Spinal cord (tissue), 10 donors: Measurements from ENCODE around the gene QSOX2. TPM values are rescaled to one million over a fixed set of nuclear protein-coding genes. Genes with fewer than 3 reads are reported as not detected.

Experiments used
- DNase-seq, 6 donors: peaks; one replicate each; pipeline versions ENCODE4 v3.0.0 to v3.0.0-alpha.2; 2013 to 2015; ENCODE audit warnings: low spot score in 6 of 6, low read depth in 4 of 6
- H3K27ac ChIP-seq: one replicate; pipeline ENCODE4 v1.5.1; 2013; ENCODE audit warnings: low read depth, low read length, control low read depth
- H3K27me3 ChIP-seq: one replicate; pipeline ENCODE4 v1.6.1; 2013; ENCODE audit warnings: low read length; ENCODE audit not compliant: control insufficient read depth, insufficient read depth
- H3K36me3 ChIP-seq: one replicate; pipeline ENCODE4 v1.6.1; 2013; ENCODE audit warnings: low read length; ENCODE audit not compliant: control insufficient read depth, insufficient read depth
- H3K4me1 ChIP-seq: one replicate; pipeline ENCODE4 v1.6.1; 2013; ENCODE audit warnings: low read length; ENCODE audit not compliant: control insufficient read depth, insufficient read depth
- H3K4me3 ChIP-seq: one replicate; pipeline ENCODE4 v1.5.1; 2013; ENCODE audit warnings: low read depth, low read length, control low read depth
- H3K9me3 ChIP-seq: one replicate; pipeline ENCODE4 v1.6.1; 2013; ENCODE audit warnings: low read length; ENCODE audit not compliant: control insufficient read depth, insufficient read depth
- WGBS: methylation state at CpG from one replicate; pipeline ENCODE4 v1.1.5; 2013; ENCODE audit warnings: missing lambda C conversion rate; ENCODE audit not compliant: insufficient coverage; 5-methylcytosine and 5-hydroxymethylcytosine counted together
- polyA plus RNA-seq, 2 donors: library from polyadenylated mRNA; unstranded; fragments of 120-200 nt; gene quantifications; one replicate each; pipeline ENCODE4 v1.2.1, GENCODE V29; 2013; ENCODE audit not compliant: insufficient read length in 2 of 2
- total RNA-seq, 2 donors: library from RNA; depleted of rRNA in 1 of 2; stranded (reverse); fragments of 120-200 nt in 1 of 2; fragments of >200 nt in 1 of 2; gene quantifications; one replicate each; pipeline versions ENCODE4 v1.2.3 to v1.2.4, GENCODE V29; 2013 to 2014
- donor health status: healthy.

The QSOX2 gene
- total and polyA plus RNA-seq, 4 donors: 7.2 to 17.0 (median 13.6) TPM

GRCh38 chr9:136187197-136187596, 58.4 kb downstream of the QSOX2 start:
- WGBS: 92% methylated on average over 18 of the region's 18 CpGs

GRCh38 chr9:136186386-136186785, 59.2 kb downstream of the QSOX2 start:
- peaks cover 27% of the 10 kb centered on the region for H3K27me3 ChIP-seq
- H3K27ac ChIP-seq: no peak overlapping the region
- no peaks in the 10 kb centered on the region for H3K4me1 ChIP-seq
- WGBS: 78% methylated on average over 14 of the region's 14 CpGs
- no peaks in the 10 kb centered on the region for H3K9me3 ChIP-seq
- DNase-seq: no peak
- H3K36me3 ChIP-seq: no peaks in the 10 kb centered on the region
- H3K4me3 ChIP-seq: no peak overlapping the region

More at GRCh38 chr9:136187197-136187596, 58.4 kb downstream of the QSOX2 start:
- Histone ChIP-seq H3K27ac (no peak overlapping the region), H3K4me1 (no peaks in the 10 kb centered on the region), H3K9me3 (no peaks in the 10 kb centered on the region), H3K27me3 (peaks cover 35% of the 10 kb centered on the region), H3K4me3 (no peak overlapping the region), H3K36me3 (no peaks in the 10 kb centered on the region)
- no peak for DNase-seq

- H3K4me3 ChIP-seq: no peak overlapping the region
- H3K36me3 ChIP-seq: no peaks in the 10 kb centered on the region
- H3K9me3 ChIP-seq: no peaks in the 10 kb centered on the region
- no peaks in the 10 kb centered on the region for H3K4me1 ChIP-seq
- no peak overlapping the region for H3K27ac ChIP-seq
- 59% methylated on average over 29 of the region's 32 CpGs for WGBS
- H3K27me3 ChIP-seq: peaks cover 21% of the 10 kb centered on the region
- DNase-seq: no peak
Measured at GRCh38 chr9:136185596-136186366, 59.8 kb downstream of the QSOX2 start.

- Histone ChIP-seq H3K27ac (no peak overlapping the region), H3K4me3 (no peak overlapping the region), H3K4me1 (no peaks in the 10 kb centered on the region), H3K36me3 (no peaks in the 10 kb centered on the region), H3K27me3 (peaks cover 14% of the 10 kb centered on the region), H3K9me3 (no peaks in the 10 kb centered on the region)
- DNase-seq: no peak
- 57% methylated on average over 15 of the region's 19 CpGs for WGBS
Measured at GRCh38 chr9:136185066-136185465, 60.5 kb downstream of the QSOX2 start.

- Histone ChIP-seq H3K27ac (no peak overlapping the region), H3K4me1 (peaks cover 9% of the 10 kb centered on the region), H3K4me3 (no peak overlapping the region), H3K27me3 (peaks cover 3% of the 10 kb centered on the region), H3K9me3 (no peaks in the 10 kb centered on the region), H3K36me3 (no peaks in the 10 kb centered on the region)
- DNase-seq: no peak
- 82% methylated on average over 17 of the region's 18 CpGs for WGBS
Measured at GRCh38 chr9:136182850-136183422, 62.7 kb downstream of the QSOX2 start.

- no peaks in the 10 kb centered on the region for H3K9me3 ChIP-seq
- 100% methylated on average over 3 of the region's 14 CpGs for WGBS
Measured at GRCh38 chr9:136182420-136182787, 63.2 kb downstream of the QSOX2 start.

GRCh38 chr9:136181784-136182419, 63.7 kb downstream of the QSOX2 start:
- no peak overlapping the region for H3K4me3 ChIP-seq
- no peaks in the 10 kb centered on the region for H3K36me3 ChIP-seq
- no peaks in the 10 kb centered on the region for H3K27me3 ChIP-seq
- DNase-seq: no peak
- 81% methylated on average over 7 of the region's 8 CpGs for WGBS
- H3K9me3 ChIP-seq: no peaks in the 10 kb centered on the region
- H3K4me1 ChIP-seq: peaks cover 18% of the 10 kb centered on the region
- no peak overlapping the region for H3K27ac ChIP-seq

More at GRCh38 chr9:136182420-136182787, 63.2 kb downstream of the QSOX2 start:
- Histone ChIP-seq H3K27me3 (peaks cover 3% of the 10 kb centered on the region), H3K4me3 (no peak overlapping the region), H3K4me1 (peaks cover 13% of the 10 kb centered on the region), H3K36me3 (no peaks in the 10 kb centered on the region), H3K27ac (no peak overlapping the region)
- no peak for DNase-seq

GRCh38 chr9:136180586-136180985, 65.0 kb downstream of the QSOX2 start:
- Histone ChIP-seq H3K4me1 (peaks cover 30% of the 10 kb centered on the region), H3K9me3 (no peaks in the 10 kb centered on the region), H3K36me3 (no peaks in the 10 kb centered on the region), H3K4me3 (no peak overlapping the region), H3K27ac (no peak overlapping the region), H3K27me3 (no peaks in the 10 kb centered on the region)
- no peak for DNase-seq
- 82% methylated on average over 8 of the region's 11 CpGs for WGBS

- no peaks in the 10 kb centered on the region for H3K36me3 ChIP-seq
- H3K4me3 ChIP-seq: no peak overlapping the region
- no peaks in the 10 kb centered on the region for H3K9me3 ChIP-seq
- no peaks in the 10 kb centered on the region for H3K27me3 ChIP-seq
- peaks cover 39% of the 10 kb centered on the region for H3K4me1 ChIP-seq
- no peak overlapping the region for H3K27ac ChIP-seq
- DNase-seq: no peak
- WGBS: 87% methylated on average over 13 of the region's 13 CpGs
Measured at GRCh38 chr9:136179761-136180160, 65.9 kb downstream of the QSOX2 start.
